Stimulated activated CD8-positive, alpha-beta memory T cell treated with anti-CD3 and anti-CD28 coated beads, Interleukin-15, amount 100 ng/mL, for 24 hours (primary cell): Measurements from ENCODE around the gene MAFG.

ENCODE experiments used
- DNase-seq: peaks from one replicate; pipeline ENCODE4 v3.0.0-alpha.2; 2020; ENCODE audit warnings: low read depth

Gene MAFG

GRCh38 chr17:81909966-81910839 lies 17.3 kb downstream of the MAFG start:
- DNase-seq: no peak

GRCh38 chr17:81909231-81909630 lies 18.3 kb downstream of the MAFG start:
- no peak for DNase-seq

GRCh38 chr17:81908793-81909192 lies 18.7 kb downstream of the MAFG start:
- DNase-seq: no peak

GRCh38 chr17:81907219-81908145 lies 20.1 kb downstream of the MAFG start:
- DNase-seq: no peak

GRCh38 chr17:81906476-81907218 lies 20.9 kb downstream of the MAFG start:
- DNase-seq: no peak

- DNase-seq: no peak
Measured at GRCh38 chr17:81905993-81906392, 21.5 kb downstream of the MAFG start.

- DNase-seq: no peak
Measured at GRCh38 chr17:81905424-81905875, 22.1 kb downstream of the MAFG start.

GRCh38 chr17:81904600-81905423 lies 22.7 kb downstream of the MAFG start:
- no peak for DNase-seq

GRCh38 chr17:81903896-81904599 lies 23.5 kb downstream of the MAFG start:
- no peak for DNase-seq

- DNase-seq: no peak
Measured at GRCh38 chr17:81903415-81903831, 24.1 kb downstream of the MAFG start.

GRCh38 chr17:81902653-81903414 lies 24.7 kb downstream of the MAFG start:
- DNase-seq: no peak

GRCh38 chr17:81902023-81902652 lies 25.4 kb downstream of the MAFG start, which contains the start of gene NPB:
Gene NPB, plus strand, starts transcription at chr17:81902238. Its CDS starts 40 bp downstream, at chr17:81902278.
- no peak for DNase-seq

GRCh38 chr17:81901167-81902022 lies 26.1 kb downstream of the MAFG start:
- no peak for DNase-seq

- DNase-seq: no peak
Measured at GRCh38 chr17:81900181-81900820, 27.2 kb downstream of the MAFG start.

- DNase-seq: no peak
Measured at GRCh38 chr17:81899514-81900166, 27.9 kb downstream of the MAFG start.

- DNase-seq: no peak
Measured at GRCh38 chr17:81898885-81899284, 28.6 kb downstream of the MAFG start.
